Uterus (tissue), 4 donors: ENCODE data around the gene KLHL40. TPM values are rescaled to one million over a fixed set of nuclear protein-coding genes. Genes with fewer than 3 reads are reported as not detected.

Source experiments
- DNase-seq, 2 donors: peaks; one replicate each; pipeline ENCODE4 v3.0.0-alpha.2; 2019 to 2020
- H3K27ac ChIP-seq, 2 donors: fragments of 200-600 bp; sonication (generic); 1 replicate in 1 of 2; 2 replicates in 1 of 2; pipeline ENCODE4 v1.5.1; 2016 to 2018
- H3K27me3 ChIP-seq, 2 donors: fragments of 200-600 bp; sonication (generic); one replicate each; pipeline ENCODE4 v1.5.1; 2018 to 2019; ENCODE audit warnings: control low read depth in 1 of 2
- H3K36me3 ChIP-seq, 2 donors: fragments of 200-600 bp; sonication (generic); one replicate each; pipeline ENCODE4 v1.5.1; 2019; ENCODE audit warnings: control low read depth in 1 of 2
- H3K4me1 ChIP-seq, 2 donors: fragments of 200-600 bp; sonication (generic); one replicate each; pipeline ENCODE4 v1.5.1; 2018 to 2019; ENCODE audit warnings: control low read depth in 1 of 2
- H3K4me3 ChIP-seq, 2 donors: fragments of 200-600 bp; sonication (generic); 1 replicate in 1 of 2; 2 replicates in 1 of 2; pipeline ENCODE4 v1.5.1; 2018 to 2019; ENCODE audit warnings: mild to moderate bottlenecking in 1 of 2
- H3K9me3 ChIP-seq, 2 donors: fragments of 200-600 bp; sonication (generic); one replicate each; pipeline ENCODE4 v1.5.1; 2019; ENCODE audit warnings: control low read depth in 1 of 2
- CTCF ChIP-seq, 4 experiments: fragments of 200-600 bp in 2 of 4; fragments of 450-650 bp in 2 of 4; sonication (generic) in 2 of 4; IDR thresholded peaks; one replicate each; pipeline ENCODE4 v1.5.1; 2016 to 2019; ENCODE audit warnings: antibody characterized with exemption in 4 of 4, mild to moderate bottlenecking in 2 of 4, moderate library complexity in 1 of 4
- POLR2A ChIP-seq, 2 donors: fragments of 450-650 bp; IDR thresholded peaks; one replicate each; pipeline ENCODE4 v1.6.1; 2016; ENCODE audit warnings: antibody characterized with exemption in 2 of 2, mild to moderate bottlenecking in 1 of 2, moderate library complexity in 1 of 2
- intact Hi-C: fragments of 100-400 bp; cut with DNase I; formaldehyde crosslinking; loops from one replicate; pipeline ENCODE4 v1.15.1; 2023; ENCODE audit warnings: low total_unique reads
- total RNA-seq, 4 donors: library from RNA; depleted of rRNA in 3 of 4; stranded (reverse); fragments of >200 nt in 3 of 4; gene quantifications; one replicate each; pipeline versions ENCODE4 v1.1.0 to v1.2.4, GENCODE V29; 2014 to 2023
- donor health status: DM: yes; HTN: yes; CAD: no.

KLHL40 gene
- total RNA-seq, 4 donors from 2014 or later: not detected

GRCh38 chr3:42656680-42657610 lies 28.4 kb upstream of the KLHL40 start:
- Histone ChIP-seq H3K36me3 (no peaks in the 10 kb centered on the region), H3K27me3 (no peaks in the 10 kb centered on the region), H3K27ac (peak overlapping the region; percentile 98 to 99), H3K4me1 (peaks cover 0 to 21% of the 10 kb centered on the region in 2 donors), H3K9me3 (no peaks in the 10 kb centered on the region), H3K4me3 (no peak overlapping the region)
- TF ChIP-seq POLR2A (IDR thresholded peaks at IDR 0.05): no peak
- DNase-seq: no peak
- intact Hi-C loops: loop anchor here (10.0 kb wide), 1 partner anchor 52 kb away; the partner anchor contains the start of gene NKTR

DNA sequence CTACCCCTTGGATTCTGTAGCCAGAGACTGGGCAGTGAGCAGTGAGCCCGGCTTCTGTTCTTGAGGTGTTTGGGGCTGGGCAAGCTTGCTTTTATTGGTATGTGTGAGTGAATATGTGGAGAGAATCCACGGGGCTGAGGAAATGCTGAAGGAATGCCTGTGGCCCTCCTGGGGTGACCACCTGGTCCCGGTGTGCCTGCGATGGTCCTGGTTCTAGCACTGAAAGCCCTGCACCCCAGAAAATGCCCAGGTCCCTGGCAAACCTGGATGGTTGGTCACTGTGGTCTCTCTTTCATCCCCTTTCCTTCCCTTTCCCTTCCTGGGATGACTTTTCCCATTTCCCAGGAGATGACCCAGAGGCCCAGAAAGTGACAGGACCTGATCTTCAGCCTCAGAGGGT lies 27.7 kb upstream of the KLHL40 start:
- H3K27ac ChIP-seq: no peak overlapping the region
- intact Hi-C loops: loop anchor here (10.0 kb wide), 1 partner anchor 53 kb away; the partner anchor contains the start of gene NKTR
- no peaks in the 10 kb centered on the region for H3K36me3 ChIP-seq
- no peaks in the 10 kb centered on the region for H3K9me3 ChIP-seq
- DNase-seq: no peak
- peaks cover 0 to 14% of the 10 kb centered on the region in 2 donors for H3K4me1 ChIP-seq
- H3K27me3 ChIP-seq: no peaks in the 10 kb centered on the region
- TF ChIP-seq POLR2A (IDR thresholded peaks at IDR 0.05) (no peak), CTCF (IDR thresholded peaks at IDR 0.05) (no peak)
- no peak overlapping the region for H3K4me3 ChIP-seq

- TF ChIP-seq POLR2A (IDR thresholded peaks at IDR 0.05) (no peak), CTCF (IDR thresholded peaks at IDR 0.05) (no peak)
- Histone ChIP-seq H3K4me3 (no peak overlapping the region), H3K4me1 (peaks cover 0 to 8% of the 10 kb centered on the region in 2 donors), H3K36me3 (no peaks in the 10 kb centered on the region), H3K9me3 (no peaks in the 10 kb centered on the region), H3K27ac (no peak overlapping the region), H3K27me3 (no peaks in the 10 kb centered on the region)
- intact Hi-C loops: loop anchor here (10.0 kb wide), 1 partner anchor 53 kb away; the partner anchor contains the start of gene NKTR
- no peak for DNase-seq
Measured at GRCh38 chr3:42658091-42658770, 27.1 kb upstream of the KLHL40 start.

- intact Hi-C loops: loop anchor here (10.0 kb wide), 1 partner anchor 54 kb away; the partner anchor contains the start of gene NKTR
- DNase-seq: no peak
- H3K4me1 ChIP-seq: peaks cover 0 to 8% of the 10 kb centered on the region in 2 donors
- no peak overlapping the region for H3K27ac ChIP-seq
- no peaks in the 10 kb centered on the region for H3K27me3 ChIP-seq
- no peak for TF ChIP-seq CTCF (IDR thresholded peaks at IDR 0.05)
- no peak for TF ChIP-seq POLR2A (IDR thresholded peaks at IDR 0.05)
- no peak overlapping the region for H3K4me3 ChIP-seq
- H3K36me3 ChIP-seq: no peaks in the 10 kb centered on the region
- H3K9me3 ChIP-seq: no peaks in the 10 kb centered on the region
Measured at GRCh38 chr3:42658771-42659390, 26.5 kb upstream of the KLHL40 start.

DNA sequence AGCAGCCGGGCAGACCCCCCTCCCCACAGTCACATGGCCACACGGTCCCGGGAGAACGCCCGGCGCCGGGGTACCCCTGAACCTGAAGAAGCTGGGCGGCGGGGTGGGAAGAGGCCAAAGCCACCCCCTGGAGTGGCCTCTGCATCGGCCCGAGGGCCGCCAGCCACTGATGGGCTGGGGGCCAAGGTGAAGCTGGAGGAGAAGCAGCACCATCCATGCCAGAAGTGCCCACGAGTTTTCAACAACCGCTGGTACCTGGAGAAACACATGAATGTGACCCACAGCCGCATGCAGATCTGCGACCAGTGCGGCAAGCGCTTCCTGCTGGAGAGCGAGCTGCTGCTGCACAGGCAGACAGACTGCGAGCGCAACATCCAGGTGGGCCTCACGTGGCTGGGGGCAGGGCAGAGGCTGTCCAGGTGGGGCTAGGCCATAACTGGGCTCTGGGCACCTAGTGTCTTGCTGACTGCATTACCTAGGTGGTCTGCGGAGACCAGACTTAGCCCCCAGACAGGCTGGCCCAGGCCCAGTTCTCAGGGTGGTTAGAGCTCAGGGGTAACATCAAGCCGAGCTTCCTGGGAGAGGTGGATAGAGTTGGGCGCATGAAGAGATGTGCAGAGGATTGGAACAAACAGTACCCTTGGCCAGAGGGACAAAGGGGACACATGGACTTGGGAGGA lies 25.7 kb upstream of the KLHL40 start:
- TF ChIP-seq POLR2A (IDR thresholded peaks at IDR 0.05) (no peak), CTCF (IDR thresholded peaks at IDR 0.05) (no peak)
- Histone ChIP-seq H3K4me1 (peaks cover 0 to 8% of the 10 kb centered on the region in 2 donors), H3K4me3 (no peak overlapping the region), H3K27me3 (no peaks in the 10 kb centered on the region), H3K27ac (peak overlapping the region in 1 of 2 donors; percentile 11), H3K36me3 (no peaks in the 10 kb centered on the region), H3K9me3 (no peaks in the 10 kb centered on the region)
- no peak for DNase-seq
- intact Hi-C loops: loop anchor here (10.0 kb wide), 1 partner anchor 55 kb away; the partner anchor contains the start of gene NKTR
